AG09319 (cell line): ENCODE results near the gene AFG3L2.

Experiments used
- DNase-seq: peaks from one replicate; pipeline ENCODE4 v3.0.0-alpha.2; 2010; ENCODE audit warnings: low read depth; ENCODE audit errors: extremely low read depth
- TF ChIP-seq, protein P1 (sequence below): IDR thresholded peaks from 2 replicates; pipeline ENCODE4 v1.5.1; 2011; ENCODE audit warnings: low read depth, mild to moderate bottlenecking, inconsistent platforms, low read length, moderate library complexity

AFG3L2 gene

DNA sequence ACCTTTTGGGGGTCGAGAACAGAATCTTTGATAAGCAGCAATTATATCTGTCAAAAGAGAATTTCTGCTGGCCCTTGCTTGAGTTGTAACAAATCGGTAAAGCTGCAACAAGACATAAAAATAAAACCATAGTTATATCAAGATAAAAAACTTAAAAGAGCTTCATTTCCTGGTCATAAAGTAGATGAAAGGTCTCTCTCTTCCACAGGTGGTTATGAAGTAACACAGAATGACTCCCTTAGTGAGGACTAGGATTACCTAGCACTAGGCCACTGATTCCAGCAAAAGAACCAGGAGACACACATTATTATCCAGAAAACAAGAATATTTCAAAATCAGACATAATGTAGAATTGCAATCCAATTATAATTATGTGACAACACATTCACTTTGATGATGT, 5.4 kb downstream of the AFG3L2 start:
- no peak for DNase-seq
- TF ChIP-seq, protein P1, sequence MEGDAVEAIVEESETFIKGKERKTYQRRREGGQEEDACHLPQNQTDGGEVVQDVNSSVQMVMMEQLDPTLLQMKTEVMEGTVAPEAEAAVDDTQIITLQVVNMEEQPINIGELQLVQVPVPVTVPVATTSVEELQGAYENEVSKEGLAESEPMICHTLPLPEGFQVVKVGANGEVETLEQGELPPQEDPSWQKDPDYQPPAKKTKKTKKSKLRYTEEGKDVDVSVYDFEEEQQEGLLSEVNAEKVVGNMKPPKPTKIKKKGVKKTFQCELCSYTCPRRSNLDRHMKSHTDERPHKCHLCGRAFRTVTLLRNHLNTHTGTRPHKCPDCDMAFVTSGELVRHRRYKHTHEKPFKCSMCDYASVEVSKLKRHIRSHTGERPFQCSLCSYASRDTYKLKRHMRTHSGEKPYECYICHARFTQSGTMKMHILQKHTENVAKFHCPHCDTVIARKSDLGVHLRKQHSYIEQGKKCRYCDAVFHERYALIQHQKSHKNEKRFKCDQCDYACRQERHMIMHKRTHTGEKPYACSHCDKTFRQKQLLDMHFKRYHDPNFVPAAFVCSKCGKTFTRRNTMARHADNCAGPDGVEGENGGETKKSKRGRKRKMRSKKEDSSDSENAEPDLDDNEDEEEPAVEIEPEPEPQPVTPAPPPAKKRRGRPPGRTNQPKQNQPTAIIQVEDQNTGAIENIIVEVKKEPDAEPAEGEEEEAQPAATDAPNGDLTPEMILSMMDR: no peak

DNA sequence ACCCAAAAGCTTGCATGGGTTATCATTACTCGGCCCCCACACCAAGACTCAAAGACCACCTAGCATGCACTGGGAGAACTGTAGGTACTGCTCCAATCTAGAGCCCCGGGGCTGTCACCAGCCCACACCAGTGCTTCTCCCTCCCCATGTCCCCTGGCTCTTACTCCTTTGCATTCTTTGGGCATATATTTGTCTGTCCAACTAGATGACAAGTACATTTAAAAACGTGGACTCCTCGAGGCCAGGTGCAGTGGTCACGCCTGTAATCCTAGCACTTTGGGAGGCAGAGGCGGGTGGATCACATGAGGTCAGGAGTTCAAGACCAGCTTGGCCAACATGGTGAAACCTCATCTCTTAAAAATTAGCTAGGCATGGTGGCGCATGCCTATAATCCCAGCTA, 7.8 kb downstream of the AFG3L2 start:
- TF ChIP-seq, protein P1: no peak
- no peak for DNase-seq

DNA sequence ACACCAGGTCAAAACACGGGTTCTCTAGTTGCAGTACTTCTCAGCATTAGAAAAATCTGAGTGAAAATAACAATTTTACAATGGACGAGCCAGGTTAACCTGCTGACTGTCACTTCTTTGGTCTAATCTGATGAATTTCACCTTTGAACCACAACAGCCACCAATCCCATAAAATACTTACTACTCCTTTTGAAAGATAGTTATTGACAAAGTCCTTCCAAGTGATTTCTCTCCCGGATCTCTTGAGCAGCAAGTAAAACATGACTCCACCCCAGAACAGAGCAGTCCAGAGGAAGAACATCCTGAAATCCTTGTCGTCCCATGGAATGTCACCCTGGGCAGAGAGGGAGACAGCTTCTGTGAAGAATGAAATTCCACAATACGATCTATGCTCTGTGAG, 10.2 kb downstream of the AFG3L2 start:
- no peak for DNase-seq
- TF ChIP-seq, protein P1: no peak

DNA sequence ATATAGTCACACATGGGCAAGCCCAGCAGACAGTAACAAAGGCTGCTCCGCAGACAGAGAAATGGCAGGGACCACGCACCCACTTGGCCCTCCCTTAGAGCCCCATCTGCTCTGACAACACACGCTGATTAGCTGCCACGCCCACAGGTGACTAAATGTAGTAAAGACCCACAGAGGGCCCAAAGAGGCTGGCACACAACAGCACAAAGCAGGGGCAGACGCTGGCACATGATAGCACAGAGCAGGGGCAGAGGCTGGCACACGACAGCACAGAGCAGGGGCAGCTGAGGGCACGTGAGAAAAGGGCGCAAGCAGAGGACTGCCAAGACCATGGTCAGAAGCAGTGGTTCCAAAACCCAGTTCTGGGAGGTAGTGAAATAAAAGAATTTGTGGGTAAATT, 10.6 kb downstream of the AFG3L2 start:
- DNase-seq: no peak
- TF ChIP-seq, protein P1: no peak

DNA sequence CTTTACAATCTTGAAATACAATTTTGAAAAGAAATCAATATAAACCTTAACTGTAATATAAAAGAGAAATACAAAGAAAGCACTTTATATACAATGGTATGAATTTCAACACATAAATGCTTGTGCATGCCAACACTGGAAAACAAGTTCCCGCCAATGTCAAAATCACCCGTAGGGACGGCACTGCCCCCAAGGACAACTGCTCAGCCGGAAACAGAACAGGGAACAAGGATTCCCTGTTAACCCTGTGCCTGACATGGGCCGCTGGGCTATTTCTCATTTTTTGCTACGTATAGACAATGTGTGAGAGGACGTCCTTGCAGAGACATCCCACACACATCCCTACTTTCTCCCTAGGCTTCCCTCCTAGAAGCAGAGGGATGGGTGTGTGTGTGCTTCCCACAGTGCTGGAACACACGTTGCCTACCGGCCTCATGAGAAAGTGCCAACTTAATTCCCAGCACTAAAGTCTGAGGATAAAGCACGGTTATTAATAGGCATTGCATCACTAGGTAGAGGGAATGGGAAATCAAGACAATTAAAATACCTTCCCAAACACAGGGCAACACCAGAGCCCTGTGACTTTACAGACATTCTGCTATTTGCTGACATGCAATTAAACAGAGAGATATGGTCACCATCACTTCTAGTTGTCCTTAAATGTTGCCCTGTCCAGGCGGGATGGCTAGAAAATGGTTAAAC, 14.4 kb downstream of the AFG3L2 start:
- no peak for DNase-seq
- TF ChIP-seq, protein P1: no peak

DNA sequence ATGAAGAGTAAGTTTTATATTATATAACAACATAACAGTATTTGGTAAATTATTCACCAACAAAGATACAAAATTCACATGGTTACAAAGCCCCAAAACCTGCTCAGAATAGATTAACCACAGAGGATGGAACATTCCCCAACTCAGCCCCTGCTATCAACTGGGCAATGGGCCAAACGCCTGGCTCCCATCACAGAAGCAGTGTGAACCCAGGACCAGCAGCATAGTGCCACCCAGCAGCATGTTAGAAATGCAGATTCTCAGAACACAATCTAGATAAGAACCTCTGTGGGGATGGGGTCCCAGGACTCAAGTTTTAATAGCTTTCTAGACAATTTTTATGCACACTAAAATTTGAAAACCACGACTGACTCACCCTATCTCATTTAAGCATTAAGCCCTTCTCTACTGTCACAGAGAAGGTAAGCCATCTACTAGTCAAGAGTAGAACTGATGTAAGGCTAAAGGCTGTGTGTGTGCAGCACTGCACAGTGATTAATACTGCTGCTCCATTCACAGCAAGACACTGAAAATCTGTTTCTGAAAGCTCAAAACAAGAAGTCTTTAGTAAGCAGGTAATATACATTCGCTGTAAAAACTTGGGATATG, 15.2 kb downstream of the AFG3L2 start:
- TF ChIP-seq, protein P1: no peak
- no peak for DNase-seq

DNA sequence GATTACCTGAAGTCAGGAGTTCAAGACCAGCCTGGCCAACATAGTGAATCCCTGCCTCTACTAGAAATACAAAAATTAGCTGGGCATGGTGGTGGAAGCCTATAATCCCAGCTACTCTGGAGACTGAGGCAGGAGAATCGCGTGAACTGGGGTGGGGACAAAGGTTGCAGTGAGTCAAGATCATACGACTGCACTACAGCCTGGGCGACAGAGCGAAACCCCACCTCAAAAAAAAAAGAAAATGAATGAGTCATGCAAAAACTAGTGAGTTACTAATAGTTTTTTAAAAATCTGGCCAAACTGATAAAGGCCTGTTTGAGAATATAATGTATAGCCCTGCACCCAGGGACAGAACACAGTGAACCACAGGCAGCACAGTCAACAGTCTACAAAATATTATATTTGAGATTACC, 17.5 kb downstream of the AFG3L2 start:
- DNase-seq: no peak
- TF ChIP-seq, protein P1: no peak
